WERI-Rb-1 (cell line): ENCODE measurements around the gene EMC9.

Experiments
- DNase-seq: peaks from one replicate; pipeline ENCODE4 v3.0.0-alpha.2; 2020
- H3K27ac ChIP-seq: fragments of 250-450 bp; sonication (Bioruptor Pico); 2 replicates; pipeline ENCODE4 v1.5.1; 2020; ENCODE audit warnings: mild to moderate bottlenecking, moderate library complexity
- H3K27me3 ChIP-seq: fragments of 250-450 bp; sonication (Bioruptor Pico); 2 replicates; pipeline ENCODE4 v1.5.1; 2021; ENCODE audit warnings: mild to moderate bottlenecking, low read depth, moderate library complexity; ENCODE audit not compliant: insufficient read depth, severe bottlenecking
- H3K36me3 ChIP-seq: fragments of 250-450 bp; sonication (Bioruptor Pico); 2 replicates; pipeline ENCODE4 v1.5.1; 2020; ENCODE audit warnings: mild to moderate bottlenecking, moderate library complexity
- H3K4me3 ChIP-seq: 2 replicates; pipeline ENCODE4 v1.5.1; 2011; ENCODE audit warnings: low read depth, mild to moderate bottlenecking, control low read depth, low read length
- H3K9me3 ChIP-seq: fragments of 250-450 bp; sonication (Bioruptor Pico); 2 replicates; pipeline ENCODE4 v1.5.1; 2021; ENCODE audit warnings: mild to moderate bottlenecking, moderate library complexity; ENCODE audit not compliant: severe bottlenecking
- TF ChIP-seq, protein P1 (sequence below): IDR thresholded peaks from 2 replicates; pipeline ENCODE4 v1.5.1; 2011; ENCODE audit warnings: low read depth, mild to moderate bottlenecking, control low read depth, inconsistent platforms, low read length

EMC9 gene

DNA sequence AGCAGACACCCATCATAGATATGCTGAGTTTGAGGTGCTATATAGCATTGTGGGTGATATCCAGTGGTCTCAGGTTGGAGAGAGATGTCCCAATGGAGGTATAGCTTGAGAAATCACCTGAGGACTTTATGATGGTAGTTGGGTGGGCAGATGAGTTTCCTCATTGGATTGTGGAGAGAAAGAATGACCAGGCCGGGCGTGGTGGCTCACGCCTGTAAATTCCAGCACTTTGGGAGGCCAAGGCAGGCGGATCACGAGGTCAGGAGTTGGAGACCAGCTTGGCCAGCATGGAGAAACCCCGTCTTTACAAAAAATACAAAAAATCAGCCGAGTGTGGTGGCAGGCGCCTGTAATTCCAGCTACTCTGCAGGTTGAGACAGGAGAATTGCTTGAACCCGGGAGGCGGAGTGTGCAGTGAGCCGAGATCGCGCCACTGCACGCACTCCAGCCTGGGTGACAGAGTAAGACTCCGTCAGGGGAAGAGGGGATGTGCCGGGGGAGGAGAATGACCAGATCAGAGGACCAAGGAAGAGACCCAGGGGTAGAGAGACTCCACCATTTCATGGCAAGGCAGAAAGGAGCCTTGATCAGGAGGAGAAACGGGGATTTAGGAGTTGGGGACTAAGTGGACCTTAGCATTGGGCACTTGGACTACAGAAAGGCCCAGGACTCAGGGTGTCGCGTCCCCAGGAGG is 48.0 kb downstream of the EMC9 start:
- TF ChIP-seq, protein P1, sequence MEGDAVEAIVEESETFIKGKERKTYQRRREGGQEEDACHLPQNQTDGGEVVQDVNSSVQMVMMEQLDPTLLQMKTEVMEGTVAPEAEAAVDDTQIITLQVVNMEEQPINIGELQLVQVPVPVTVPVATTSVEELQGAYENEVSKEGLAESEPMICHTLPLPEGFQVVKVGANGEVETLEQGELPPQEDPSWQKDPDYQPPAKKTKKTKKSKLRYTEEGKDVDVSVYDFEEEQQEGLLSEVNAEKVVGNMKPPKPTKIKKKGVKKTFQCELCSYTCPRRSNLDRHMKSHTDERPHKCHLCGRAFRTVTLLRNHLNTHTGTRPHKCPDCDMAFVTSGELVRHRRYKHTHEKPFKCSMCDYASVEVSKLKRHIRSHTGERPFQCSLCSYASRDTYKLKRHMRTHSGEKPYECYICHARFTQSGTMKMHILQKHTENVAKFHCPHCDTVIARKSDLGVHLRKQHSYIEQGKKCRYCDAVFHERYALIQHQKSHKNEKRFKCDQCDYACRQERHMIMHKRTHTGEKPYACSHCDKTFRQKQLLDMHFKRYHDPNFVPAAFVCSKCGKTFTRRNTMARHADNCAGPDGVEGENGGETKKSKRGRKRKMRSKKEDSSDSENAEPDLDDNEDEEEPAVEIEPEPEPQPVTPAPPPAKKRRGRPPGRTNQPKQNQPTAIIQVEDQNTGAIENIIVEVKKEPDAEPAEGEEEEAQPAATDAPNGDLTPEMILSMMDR, result no peak
- peak overlapping the region; percentile 83 for H3K27ac ChIP-seq
- H3K36me3 ChIP-seq, result no peaks in the 10 kb centered on the region
- H3K4me3 ChIP-seq, result no peak overlapping the region; the same call in 1 of the 2 replicates
- H3K27me3 ChIP-seq, result no peaks in the 10 kb centered on the region
- no peaks in the 10 kb centered on the region for H3K9me3 ChIP-seq
- DNase-seq, result no peak

DNA sequence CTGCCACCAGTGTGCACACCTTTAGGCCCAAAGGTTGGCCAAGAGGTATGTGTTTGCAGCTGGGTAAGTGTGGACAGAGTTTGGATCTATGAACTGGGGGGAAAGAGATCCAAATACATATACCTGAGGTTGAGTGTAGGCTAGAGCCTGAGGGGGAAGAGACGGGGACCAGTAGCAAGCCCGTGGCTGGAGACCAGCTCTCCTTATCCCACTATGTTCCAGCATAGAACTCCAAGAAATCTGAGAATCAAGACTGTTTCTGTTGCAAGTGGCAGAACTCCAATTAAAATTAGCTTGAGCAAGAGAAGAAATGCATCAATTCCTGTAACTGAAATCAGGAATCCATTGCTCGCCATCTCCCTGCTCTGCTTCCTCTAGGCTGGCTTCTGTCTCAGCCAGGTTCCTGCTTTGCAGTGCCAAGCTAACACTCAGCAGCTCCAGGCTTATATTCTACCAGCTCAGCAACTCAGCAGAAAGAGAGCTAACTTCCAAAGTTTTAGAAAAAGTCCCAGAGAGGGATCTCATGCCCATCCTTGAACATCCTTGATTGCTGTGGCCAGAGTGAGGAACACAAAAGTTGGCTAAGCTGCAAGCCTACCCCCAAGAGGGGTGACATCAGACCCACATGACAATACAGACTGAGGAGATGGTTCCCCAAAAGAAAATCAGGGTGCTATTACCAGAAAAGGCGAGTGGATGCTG is 48.7 kb downstream of the EMC9 start:
- TF ChIP-seq, protein P1, result no peak
- H3K36me3 ChIP-seq, result no peaks in the 10 kb centered on the region
- no peak for DNase-seq
- H3K27me3 ChIP-seq, result no peaks in the 10 kb centered on the region
- H3K4me3 ChIP-seq, result no peak overlapping the region
- no peak overlapping the region for H3K27ac ChIP-seq
- no peaks in the 10 kb centered on the region for H3K9me3 ChIP-seq

DNA sequence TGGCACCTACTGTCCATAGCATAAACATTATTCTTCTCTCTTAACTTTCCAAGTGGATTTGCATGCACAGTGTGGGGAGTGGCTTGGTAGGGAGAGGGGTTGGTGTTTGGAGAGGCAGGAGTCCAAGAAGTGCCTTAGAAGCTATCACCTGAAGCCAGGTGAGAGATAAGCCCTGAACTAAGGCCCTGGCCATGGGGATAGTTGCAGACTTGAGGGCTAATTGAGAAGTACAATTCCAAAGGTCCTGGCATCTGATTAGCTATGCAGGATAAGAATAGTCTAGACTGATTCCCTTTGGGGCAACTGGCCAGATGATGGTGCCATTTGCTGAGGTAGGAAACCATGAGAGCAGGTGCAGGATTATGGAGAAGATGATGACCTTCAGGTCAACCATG is 49.3 kb downstream of the EMC9 start:
- DNase-seq, result no peak
- Histone ChIP-seq H3K27me3 (no peaks in the 10 kb centered on the region), H3K4me3 (no peak overlapping the region), H3K27ac (no peak overlapping the region), H3K36me3 (no peaks in the 10 kb centered on the region), H3K9me3 (no peaks in the 10 kb centered on the region)
- TF ChIP-seq, protein P1, result no peak

DNA sequence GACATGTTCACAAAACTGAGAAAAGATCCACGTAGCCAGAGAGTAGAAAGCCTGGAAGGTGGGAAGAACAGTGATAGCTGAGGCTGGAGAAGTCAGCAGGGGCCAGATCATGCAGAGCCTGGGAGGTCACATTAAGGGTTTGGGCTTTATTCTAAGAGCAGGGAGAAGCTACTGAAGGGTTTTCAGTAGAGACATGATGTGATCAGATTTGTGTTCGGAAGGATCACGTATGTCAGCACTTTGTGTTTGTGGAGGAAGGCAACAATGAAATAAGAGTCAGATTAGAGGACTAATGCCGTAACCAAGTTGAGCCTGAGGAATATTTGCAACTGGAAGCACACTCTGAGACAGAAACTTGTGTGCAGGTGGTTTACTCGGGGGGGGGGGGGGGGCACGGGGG is 51.5 kb downstream of the EMC9 start:
- Histone ChIP-seq H3K9me3 (no peaks in the 10 kb centered on the region), H3K36me3 (no peaks in the 10 kb centered on the region), H3K4me3 (no peak overlapping the region), H3K27me3 (no peaks in the 10 kb centered on the region), H3K27ac (peak overlapping the region; percentile 61)
- DNase-seq, result no peak
- TF ChIP-seq, protein P1, result no peak
